Right renal cortex interstitium (tissue), 3 donors: ENCODE data around the gene ATP2A1. TPM values are rescaled to one million over a fixed set of nuclear protein-coding genes. Genes with fewer than 3 reads are reported as not detected.
"Not testable (repeated sequence)": the region's sequence is repeated elsewhere in the genome, so short reads cannot be mapped to it uniquely, and the experiment has no call there.

Experiments used
- DNase-seq, 3 donors: peaks; one replicate each; pipeline ENCODE4 v3.0.0-alpha.2; 2013; ENCODE audit warnings: low read depth in 3 of 3, low spot score in 2 of 3
- polyA plus RNA-seq, 3 donors: library from polyadenylated mRNA; unstranded; fragments of 120-200 nt; gene quantifications; one replicate each; pipeline ENCODE4 v1.2.1, GENCODE V29; 2013; ENCODE audit not compliant: insufficient read length in 3 of 3

ATP2A1 gene
- polyA plus RNA-seq, 3 donors = 2.2 to 3.9 (median 2.9) TPM

DNA sequence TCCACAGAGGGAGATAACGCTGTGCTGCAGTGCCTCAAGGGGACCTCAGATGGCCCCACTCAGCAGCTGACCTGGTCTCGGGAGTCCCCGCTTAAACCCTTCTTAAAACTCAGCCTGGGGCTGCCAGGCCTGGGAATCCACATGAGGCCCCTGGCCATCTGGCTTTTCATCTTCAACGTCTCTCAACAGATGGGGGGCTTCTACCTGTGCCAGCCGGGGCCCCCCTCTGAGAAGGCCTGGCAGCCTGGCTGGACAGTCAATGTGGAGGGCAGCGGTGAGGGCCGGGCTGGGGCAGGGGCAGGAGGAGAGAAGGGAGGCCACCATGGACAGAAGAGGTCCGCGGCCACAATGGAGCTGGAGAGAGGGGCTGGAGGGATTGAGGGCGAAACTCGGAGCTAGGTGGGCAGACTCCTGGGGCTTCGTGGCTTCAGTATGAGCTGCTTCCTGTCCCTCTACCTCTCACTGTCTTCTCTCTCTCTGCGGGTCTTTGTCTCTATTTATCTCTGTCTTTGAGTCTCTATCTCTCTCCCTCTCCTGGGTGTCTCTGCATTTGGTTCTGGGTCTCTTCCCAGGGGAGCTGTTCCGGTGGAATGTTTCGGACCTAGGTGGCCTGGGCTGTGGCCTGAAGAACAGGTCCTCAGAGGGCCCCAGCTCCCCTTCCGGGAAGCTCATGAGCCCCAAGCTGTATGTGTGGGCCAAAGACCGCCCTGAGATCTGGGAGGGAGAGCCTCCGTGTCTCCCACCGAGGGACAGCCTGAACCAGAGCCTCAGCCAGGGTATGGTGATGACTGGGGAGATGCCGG lies 54.3 kb downstream of the ATP2A1 start:
- DNase-seq = no peak

DNA sequence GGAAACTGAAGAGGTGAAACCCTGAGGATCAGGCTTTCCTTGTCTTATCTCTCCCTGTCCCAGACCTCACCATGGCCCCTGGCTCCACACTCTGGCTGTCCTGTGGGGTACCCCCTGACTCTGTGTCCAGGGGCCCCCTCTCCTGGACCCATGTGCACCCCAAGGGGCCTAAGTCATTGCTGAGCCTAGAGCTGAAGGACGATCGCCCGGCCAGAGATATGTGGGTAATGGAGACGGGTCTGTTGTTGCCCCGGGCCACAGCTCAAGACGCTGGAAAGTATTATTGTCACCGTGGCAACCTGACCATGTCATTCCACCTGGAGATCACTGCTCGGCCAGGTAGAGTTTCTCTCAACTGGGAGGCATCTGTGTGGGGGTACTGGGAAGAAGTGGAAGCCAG lies 54.9 kb downstream of the ATP2A1 start:
- no peak for DNase-seq

DNA sequence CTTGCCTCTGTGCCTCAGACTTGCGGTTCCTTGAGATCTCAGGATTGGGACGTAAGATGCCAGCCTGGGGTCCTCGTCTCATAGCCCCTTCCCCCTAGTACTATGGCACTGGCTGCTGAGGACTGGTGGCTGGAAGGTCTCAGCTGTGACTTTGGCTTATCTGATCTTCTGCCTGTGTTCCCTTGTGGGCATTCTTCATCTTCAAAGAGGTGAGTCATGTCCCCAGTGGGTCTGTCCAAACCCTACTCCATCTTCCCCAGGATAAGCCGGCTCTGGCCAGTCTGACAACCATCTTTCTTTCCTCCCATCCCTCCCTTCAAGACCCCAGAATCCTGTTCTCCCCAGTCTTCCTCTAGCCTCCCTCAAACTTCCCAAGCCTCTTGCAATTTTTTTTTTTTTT lies 57.1 kb downstream of the ATP2A1 start:
- no peak for DNase-seq

DNA sequence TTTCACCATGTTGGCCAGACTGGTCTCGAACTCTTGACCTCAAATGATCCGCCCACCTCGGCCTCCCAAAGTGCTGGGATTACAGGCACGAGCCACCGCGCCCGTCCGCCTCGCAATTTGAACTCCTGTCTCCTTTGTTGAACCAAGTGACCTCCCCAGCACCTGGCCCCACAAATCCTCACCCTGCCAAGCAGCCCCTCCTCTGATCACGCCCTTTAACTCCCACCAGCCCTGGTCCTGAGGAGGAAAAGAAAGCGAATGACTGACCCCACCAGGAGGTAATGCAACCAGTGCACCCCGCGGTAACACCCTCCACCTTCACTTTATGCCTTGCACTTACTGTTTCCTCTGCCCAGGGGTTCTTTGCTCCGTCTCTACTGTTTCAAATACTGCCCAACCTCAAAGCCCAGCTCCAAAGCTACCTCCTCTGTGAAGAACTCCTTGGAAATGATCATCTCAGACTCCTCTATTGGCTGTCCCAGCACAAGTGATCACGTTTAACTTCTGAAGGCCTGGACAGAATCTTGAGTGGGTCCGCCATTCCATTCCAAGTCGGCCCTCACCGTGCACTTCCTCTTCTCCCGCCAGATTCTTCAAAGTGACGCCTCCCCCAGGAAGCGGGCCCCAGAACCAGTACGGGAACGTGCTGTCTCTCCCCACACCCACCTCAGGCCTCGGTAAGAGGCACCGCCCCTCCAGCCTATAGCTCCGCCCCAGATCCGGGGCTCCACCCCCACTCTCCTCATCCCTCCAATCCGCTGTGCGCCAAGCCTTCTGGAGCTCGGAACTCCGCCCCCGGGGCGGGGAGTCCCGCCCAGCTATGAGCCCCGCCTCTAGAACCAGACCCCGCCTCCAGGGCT lies 57.9 kb downstream of the ATP2A1 start:
- DNase-seq = no peak

DNA sequence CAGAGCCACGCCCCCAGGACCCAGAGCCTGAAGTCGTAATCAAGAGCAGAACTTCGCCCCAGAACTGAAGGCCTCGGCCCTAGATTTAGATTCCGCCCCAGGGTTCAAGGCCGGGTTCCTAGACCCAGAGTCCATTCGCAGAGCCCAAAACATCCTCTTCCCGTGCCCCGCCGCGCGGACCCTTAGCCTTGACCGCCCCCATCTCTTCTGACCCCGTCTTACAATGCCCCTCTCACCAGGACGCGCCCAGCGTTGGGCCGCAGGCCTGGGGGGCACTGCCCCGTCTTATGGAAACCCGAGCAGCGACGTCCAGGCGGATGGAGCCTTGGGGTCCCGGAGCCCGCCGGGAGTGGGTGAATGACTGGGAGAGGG lies 58.5 kb downstream of the ATP2A1 start:
- DNase-seq = no peak

DNA sequence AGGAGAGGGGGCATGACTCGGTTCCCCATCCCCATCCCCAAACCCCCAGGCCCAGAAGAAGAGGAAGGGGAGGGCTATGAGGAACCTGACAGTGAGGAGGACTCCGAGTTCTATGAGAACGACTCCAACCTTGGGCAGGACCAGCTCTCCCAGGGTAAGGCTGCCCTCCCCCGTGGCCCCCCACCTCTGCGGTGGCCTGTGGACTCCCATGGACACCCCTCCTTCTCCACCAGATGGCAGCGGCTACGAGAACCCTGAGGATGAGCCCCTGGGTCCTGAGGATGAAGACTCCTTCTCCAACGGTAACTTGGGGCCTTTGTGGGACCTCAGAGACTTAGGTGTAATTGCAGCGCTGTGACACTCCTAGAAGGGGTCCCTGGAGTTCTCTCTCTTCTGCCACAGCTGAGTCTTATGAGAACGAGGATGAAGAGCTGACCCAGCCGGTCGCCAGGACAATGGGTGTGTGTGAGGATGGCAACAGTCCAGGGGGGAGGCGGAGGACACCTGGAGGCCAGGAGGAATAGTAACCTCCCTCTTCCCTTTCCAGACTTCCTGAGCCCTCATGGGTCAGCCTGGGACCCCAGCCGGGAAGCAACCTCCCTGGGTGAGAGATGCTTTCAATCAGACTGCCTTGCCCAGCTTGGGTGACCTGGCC lies 59.1 kb downstream of the ATP2A1 start:
- DNase-seq = no peak

DNA sequence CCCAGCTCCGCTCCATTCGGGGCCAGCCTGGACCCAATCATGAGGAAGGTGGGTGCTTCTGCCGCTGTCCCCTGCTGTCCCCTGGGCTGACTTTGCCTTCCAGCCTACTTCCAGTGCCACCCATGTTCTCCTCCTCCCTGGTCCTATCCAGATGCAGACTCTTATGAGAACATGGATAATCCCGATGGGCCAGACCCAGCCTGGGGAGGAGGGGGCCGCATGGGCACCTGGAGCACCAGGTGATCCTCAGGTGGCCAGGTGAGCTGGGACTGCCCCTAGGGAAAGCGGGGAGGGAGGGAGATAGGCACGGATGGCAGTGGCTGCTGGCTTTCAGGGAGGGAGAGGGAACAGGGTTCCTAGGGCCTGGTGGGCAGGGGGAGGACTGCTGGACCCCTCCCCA lies 60.4 kb downstream of the ATP2A1 start:
- DNase-seq = no peak

DNA sequence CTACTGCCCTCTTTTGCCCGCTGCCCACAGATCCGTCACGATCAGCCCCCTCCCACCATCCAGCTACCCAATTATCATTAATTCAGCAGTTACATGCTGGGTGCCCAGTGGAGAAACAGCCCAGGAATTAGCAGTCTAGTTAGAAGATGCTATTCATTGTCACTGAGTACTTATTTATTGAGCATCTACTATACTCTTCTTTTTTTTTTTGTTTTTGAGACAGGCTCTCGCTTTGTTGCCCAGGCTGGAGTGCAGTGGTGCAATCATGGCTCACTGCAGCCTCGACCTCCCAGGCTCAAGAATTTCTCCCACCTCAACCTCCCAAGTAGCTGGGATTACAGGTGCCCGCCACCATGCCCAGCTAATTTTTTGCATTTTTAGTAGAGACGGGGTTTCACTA lies 61.5 kb downstream of the ATP2A1 start:
- DNase-seq = not testable (repeated sequence)

DNA sequence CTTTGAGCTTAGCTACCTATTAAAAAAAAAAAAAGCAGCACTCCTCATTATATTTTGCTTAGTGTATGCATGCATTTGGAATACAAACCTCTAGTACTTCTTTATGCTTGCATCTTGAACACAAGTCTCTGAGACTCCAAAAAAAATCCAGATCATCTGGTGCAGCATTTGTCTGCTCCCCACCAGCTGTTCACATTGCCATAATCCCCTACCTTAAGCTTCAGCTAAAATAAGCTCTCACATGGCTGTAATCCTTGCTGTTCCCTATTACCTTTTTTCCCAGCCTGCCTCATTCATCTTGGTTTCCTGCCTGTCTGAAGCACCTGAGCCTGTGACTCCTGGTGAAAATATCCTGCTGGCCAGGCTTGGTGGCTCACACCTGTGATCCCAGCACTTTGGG lies 65.0 kb downstream of the ATP2A1 start:
- DNase-seq = no peak

DNA sequence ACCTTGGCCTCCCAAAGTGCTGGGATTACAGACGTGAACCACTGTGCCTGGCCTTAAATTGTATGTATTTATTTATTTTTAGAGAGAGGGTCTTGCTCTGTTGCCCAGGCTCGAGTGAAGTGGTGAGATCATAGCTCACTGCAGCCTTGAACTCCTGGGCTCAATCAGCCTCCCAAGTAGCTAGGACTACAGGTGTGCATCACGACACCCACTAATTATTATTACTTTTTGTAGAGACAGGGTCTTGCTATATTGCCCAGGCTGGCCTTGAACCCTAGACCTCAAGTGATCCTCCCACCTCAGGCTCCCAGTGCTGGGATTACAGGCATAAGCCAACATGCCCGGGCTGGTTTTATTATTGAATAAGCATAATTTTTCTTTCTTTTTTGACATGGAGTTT lies 68.4 kb downstream of the ATP2A1 start:
- DNase-seq = no peak

DNA sequence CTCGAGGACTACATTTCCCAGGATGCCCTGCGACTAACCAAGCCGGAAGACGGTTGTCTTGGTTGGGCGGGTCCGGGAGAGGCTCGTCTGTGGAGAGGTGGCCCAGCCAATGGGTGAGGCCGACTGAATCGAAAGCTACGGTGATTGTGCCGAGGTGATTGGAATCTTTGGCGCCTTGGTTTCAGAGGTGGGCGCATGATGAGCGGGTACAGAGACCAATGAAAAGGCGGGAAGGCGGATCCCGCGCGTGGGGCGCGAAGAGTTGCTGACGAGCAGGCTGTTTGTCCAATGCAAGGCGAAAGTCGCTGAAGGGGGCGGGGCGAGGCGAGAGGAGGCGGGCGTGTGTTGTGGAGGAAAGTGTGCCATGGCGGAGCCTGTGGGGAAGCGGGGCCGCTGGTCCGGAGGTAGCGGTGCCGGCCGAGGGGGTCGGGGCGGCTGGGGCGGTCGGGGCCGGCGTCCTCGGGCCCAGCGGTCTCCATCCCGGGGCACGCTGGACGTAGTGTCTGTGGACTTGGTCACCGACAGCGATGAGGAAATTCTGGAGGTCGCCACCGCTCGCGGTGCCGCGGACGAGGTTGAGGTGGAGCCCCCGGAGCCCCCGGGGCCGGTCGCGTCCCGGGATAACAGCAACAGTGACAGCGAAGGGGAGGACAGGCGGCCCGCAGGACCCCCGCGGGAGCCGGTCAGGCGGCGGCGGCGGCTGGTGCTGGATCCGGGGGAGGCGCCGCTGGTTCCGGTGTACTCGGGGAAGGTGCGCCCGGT lies 72.5 kb downstream of the ATP2A1 start, which contains the start of gene NFATC2IP:
Gene NFATC2IP (plus strand): TSS at position 290 of the 762 bp plus-strand sequence. CDS start 75 bp downstream, at position 365.
- peak; percentile 98 to 99 (median 99) for DNase-seq

DNA sequence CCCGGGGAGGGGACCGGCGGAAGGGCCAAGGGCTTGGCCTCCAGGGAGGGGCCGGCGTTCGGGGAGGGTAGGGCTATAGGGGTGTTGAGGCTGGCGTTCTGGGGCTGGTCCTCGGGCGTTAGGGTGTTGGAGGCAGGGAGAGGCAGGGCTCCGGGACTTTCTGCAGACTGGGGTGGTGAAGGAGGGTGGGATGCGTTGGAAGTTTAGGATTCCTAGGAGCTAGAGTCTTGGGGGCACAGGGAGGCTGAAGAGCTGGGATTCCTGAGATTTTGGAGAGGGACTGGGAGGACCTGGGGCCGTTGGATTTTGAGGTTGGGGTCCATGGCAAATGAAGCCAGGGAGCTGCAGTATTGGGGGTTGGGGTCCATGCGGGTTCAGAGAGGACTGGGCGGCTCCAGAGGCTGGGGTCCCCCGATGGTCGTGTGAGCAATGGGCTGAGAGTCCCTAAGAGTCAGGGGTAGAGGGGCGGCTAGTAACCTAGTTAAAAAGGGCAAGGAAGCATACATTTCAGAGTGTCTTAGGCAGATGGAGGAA lies 73.2 kb downstream of the ATP2A1 start:
- DNase-seq = no peak

Other genes with a start within 250 kb of the ATP2A1 start
- gene NPIPB8, start 240.4 kb upstream of the ATP2A1 start, polyA plus RNA-seq = under 1 TPM in 1 of 3 donors, not detected in 2; 0.49 TPM
- 100 to 1,000 TPM; 654 to 679 (median 669) TPM for gene EIF3C, start 167.0 kb upstream of the ATP2A1 start, polyA plus RNA-seq
- 1 to 10 TPM; 1.1 to 1.8 (median 1.7) TPM for gene NPIPB9, start 126.7 kb upstream of the ATP2A1 start, polyA plus RNA-seq
- gene ATXN2L, start 55.5 kb upstream of the ATP2A1 start, polyA plus RNA-seq = 10 to 100 TPM; 68.6 to 81.2 (median 70.8) TPM
- 100 to 1,000 TPM; 185 to 220 (median 204) TPM for gene TUFM, start 32.1 kb upstream of the ATP2A1 start, polyA plus RNA-seq
- 10 to 100 TPM; 47.2 to 50.5 (median 48.6) TPM for gene SH2B1, start 14.6 kb upstream of the ATP2A1 start, polyA plus RNA-seq
- gene RABEP2, start 46.8 kb downstream of the ATP2A1 start, polyA plus RNA-seq = 10 to 100 TPM; 14.0 to 18.3 (median 17.5) TPM
- gene CD19, start 53.5 kb downstream of the ATP2A1 start, polyA plus RNA-seq = 1 to 10 TPM; 2.9 to 3.4 (median 3.2) TPM
- 10 to 100 TPM; 29.3 to 34.2 (median 29.9) TPM for gene NFATC2IP, start 72.4 kb downstream of the ATP2A1 start, polyA plus RNA-seq
- gene SPNS1, start 96.3 kb downstream of the ATP2A1 start, polyA plus RNA-seq = 10 to 100 TPM; 33.8 to 39.7 (median 36.7) TPM
- 1 to 10 TPM; 4.6 to 5.9 (median 4.8) TPM for gene LAT, start 106.6 kb downstream of the ATP2A1 start, polyA plus RNA-seq